ENCODE measurements around the gene NTRK1.

The NTRK1 gene

GRCh38 chr1:156894711-156895454 lies 34.2 kb downstream of the NTRK1 start:
- DNase-seq (ENCODE audit: extremely low spot score), result no peak
- CTCF ChIA-PET, result interaction anchor here (0.7 to 1.4 kb wide), 6 partner anchors 16 to 206 kb away, joined by 3 to 7 read pairs (median 4); no protein-coding TSS in a partner anchor
- POLR2A ChIA-PET, result no interaction called here

GRCh38 chr1:156895455-156895812 lies 34.8 kb downstream of the NTRK1 start:
- DNase-seq (ENCODE audit: extremely low spot score), result no peak
- ChIA-PET CTCF (no interaction called here), POLR2A (no interaction called here)
- TF ChIP-seq L3MBTL2 (conservative IDR thresholded peaks at IDR 0.05) (no peak), FOXM1 (IDR thresholded peaks at IDR 0.05; ENCODE audit: borderline replicate concordance) (no peak), NFRKB (IDR thresholded peaks at IDR 0.05) (no peak), ZNF384 (IDR thresholded peaks at IDR 0.05) (no peak), SP1 (IDR thresholded peaks at IDR 0.05) (no peak), CTBP1 (IDR thresholded peaks at IDR 0.05; ENCODE audit: borderline replicate concordance) (no peak), LEF1 (IDR thresholded peaks at IDR 0.05; ENCODE audit: borderline replicate concordance) (no peak), SUZ12 (IDR thresholded peaks at IDR 0.05) (no peak), FOXK2 (IDR thresholded peaks at IDR 0.05) (no peak), ARNT (IDR thresholded peaks at IDR 0.05) (no peak), HDGF (IDR thresholded peaks at IDR 0.05; ENCODE audit: borderline replicate concordance) (no peak)

More at GRCh38 chr1:156894711-156895454, 34.2 kb downstream of the NTRK1 start:
- TF ChIP-seq TARDBP (IDR thresholded peaks at IDR 0.05) (no peak), SP1 (IDR thresholded peaks at IDR 0.05) (no peak), SUZ12 (IDR thresholded peaks at IDR 0.05) (no peak), FOXM1 (IDR thresholded peaks at IDR 0.05; ENCODE audit: borderline replicate concordance) (no peak)

DNA sequence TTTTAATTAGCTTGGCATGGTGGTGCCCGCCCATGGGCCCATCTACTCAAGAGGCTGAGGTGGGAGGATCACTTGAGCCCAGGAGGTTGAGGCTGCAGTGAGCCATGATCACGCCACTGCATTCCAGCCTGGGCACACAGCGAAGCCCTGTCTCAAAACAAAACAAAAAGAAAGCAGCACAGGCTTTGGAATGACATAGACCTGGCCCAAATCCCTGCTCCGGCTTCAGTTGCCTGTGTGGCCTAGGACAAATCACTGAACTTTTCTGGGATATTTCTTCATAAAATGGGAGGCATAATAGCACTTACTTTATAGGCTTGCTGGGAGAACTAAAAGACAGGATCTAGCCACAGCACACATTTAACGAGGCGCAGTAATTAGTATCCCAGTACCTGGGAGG lies 35.3 kb downstream of the NTRK1 start:
- TF ChIP-seq SP1 (IDR thresholded peaks at IDR 0.05) (no peak), LEF1 (IDR thresholded peaks at IDR 0.05; ENCODE audit: borderline replicate concordance) (no peak), L3MBTL2 (conservative IDR thresholded peaks at IDR 0.05) (no peak), SUZ12 (IDR thresholded peaks at IDR 0.05) (no peak), FOXK2 (IDR thresholded peaks at IDR 0.05) (no peak), ELF4 (IDR thresholded peaks at IDR 0.05) (no peak), ZNF384 (IDR thresholded peaks at IDR 0.05) (no peak)
- CTCF ChIA-PET, result no interaction called here
- no peak for DNase-seq (ENCODE audit: extremely low spot score)
- POLR2A ChIA-PET, result no interaction called here

DNA sequence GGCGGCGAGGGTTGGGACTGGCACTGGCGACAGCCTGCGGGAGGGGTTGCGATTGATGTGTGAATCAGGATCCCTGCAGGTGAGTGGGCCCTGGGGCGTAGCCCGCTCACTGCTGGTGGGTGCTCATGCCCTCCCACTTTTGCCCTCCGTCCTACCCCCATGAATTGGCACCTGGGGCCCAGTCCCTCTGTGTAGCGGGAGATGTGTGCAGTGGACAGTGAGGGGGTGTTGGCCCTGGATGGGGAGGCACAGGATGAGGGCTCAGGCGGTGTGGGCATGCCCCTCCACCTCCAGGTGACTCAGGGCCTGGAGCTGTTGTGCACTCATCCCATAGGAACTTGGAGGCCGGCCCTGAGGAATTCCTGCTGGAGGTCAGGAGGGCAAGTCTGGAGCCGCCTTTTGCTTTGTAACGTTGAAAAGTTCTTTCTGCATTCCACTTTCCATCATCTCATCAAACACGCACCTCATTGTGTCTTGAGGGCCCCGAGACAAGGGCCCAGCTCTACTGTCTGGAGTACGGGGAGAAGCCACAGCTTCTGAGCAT lies 35.9 kb downstream of the NTRK1 start:
- POLR2A ChIA-PET, result interaction anchor here (1.2 kb wide), 1 partner anchor 168 kb away, joined by 5 read pairs; the partner anchor contains the start of genes ISG20L2 and METTL25B
- CTCF ChIA-PET, result interaction anchor here (1.0 kb wide), 1 partner anchor 36 kb away, joined by 3 read pairs; the partner anchor contains the start of gene NTRK1

GRCh38 chr1:156897078-156897825 lies 36.6 kb downstream of the NTRK1 start:
- no peak for TF ChIP-seq HDGF (IDR thresholded peaks at IDR 0.05; ENCODE audit: borderline replicate concordance)
- TF ChIP-seq TARDBP (IDR thresholded peaks at IDR 0.05), result no peak
- TF ChIP-seq SUZ12 (IDR thresholded peaks at IDR 0.05), result no peak
- no peak for DNase-seq (ENCODE audit: extremely low spot score)
- POLR2A ChIA-PET, result interaction anchor here (1.2 kb wide), 1 partner anchor 169 kb away, joined by 5 read pairs; the partner anchor contains the start of genes ISG20L2 and METTL25B
- CTCF ChIA-PET, result interaction anchor here (1.0 kb wide), 1 partner anchor 37 kb away, joined by 3 read pairs; the partner anchor contains the start of gene NTRK1

More for the DNA sequence above, 35.9 kb downstream of the NTRK1 start:
- no peak for DNase-seq (ENCODE audit: extremely low spot score)
- TF ChIP-seq ZNF384 (IDR thresholded peaks at IDR 0.05) (no peak), FOXK2 (IDR thresholded peaks at IDR 0.05) (no peak), ARNT (IDR thresholded peaks at IDR 0.05) (no peak), HDGF (IDR thresholded peaks at IDR 0.05; ENCODE audit: borderline replicate concordance) (no peak), SP1 (IDR thresholded peaks at IDR 0.05) (no peak), TARDBP (IDR thresholded peaks at IDR 0.05) (no peak), LEF1 (IDR thresholded peaks at IDR 0.05; ENCODE audit: borderline replicate concordance) (no peak), FOXA1 (IDR thresholded peaks at IDR 0.05) (no peak), BHLHE40 (IDR thresholded peaks at IDR 0.05; ENCODE audit: borderline replicate concordance) (no peak), SUZ12 (IDR thresholded peaks at IDR 0.05) (no peak), CTBP1 (IDR thresholded peaks at IDR 0.05; ENCODE audit: borderline replicate concordance) (no peak), FOXM1 (IDR thresholded peaks at IDR 0.05; ENCODE audit: borderline replicate concordance) (no peak), ELF4 (IDR thresholded peaks at IDR 0.05) (no peak), PKNOX1 (IDR thresholded peaks at IDR 0.05) (no peak), L3MBTL2 (conservative IDR thresholded peaks at IDR 0.05) (no peak), NFRKB (IDR thresholded peaks at IDR 0.05) (no peak)

- ChIA-PET CTCF (interaction anchor here (0.7 to 1.4 kb wide), 4 partner anchors 13 to 59 kb away, joined by 3 to 6 read pairs (median 3); no protein-coding TSS in a partner anchor), POLR2A (no interaction called here)
- DNase-seq (ENCODE audit: extremely low spot score), result no peak
- no peak for TF ChIP-seq TARDBP (IDR thresholded peaks at IDR 0.05)
Observed at GRCh38 chr1:156898161-156898566, 37.5 kb downstream of the NTRK1 start.

DNA sequence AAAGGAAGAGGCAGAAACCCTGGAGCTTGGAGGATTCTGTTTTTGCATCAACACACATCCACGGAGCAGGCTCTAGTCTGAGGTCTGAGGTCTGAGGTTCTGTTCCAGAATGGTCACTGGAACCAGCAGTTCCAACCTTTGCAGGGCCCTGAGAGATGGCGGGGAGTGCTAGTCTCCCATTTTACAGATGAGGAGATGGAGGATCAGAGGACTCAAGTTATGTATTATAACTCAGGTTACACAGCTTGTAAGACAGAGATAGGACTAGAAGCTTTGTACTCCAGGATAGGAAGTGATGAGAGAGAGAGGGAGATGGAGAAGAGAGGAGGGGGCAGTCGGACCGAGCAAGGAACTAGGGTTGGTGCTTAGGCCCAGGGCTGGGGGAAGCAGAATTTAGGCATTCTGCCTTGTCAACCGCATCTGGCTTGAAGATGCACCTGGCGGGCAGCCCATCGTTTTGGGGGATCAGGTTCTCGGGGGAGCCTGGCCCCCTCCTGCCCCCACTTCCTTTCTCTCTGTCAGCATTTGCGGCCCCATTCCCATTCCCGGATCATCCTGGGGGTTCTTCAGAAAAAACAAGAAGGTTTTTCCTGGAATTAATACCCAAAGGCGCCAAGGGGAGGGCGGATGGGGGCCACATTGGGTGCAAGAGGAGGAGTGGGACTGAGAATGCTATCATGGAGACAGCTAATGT lies 38.5 kb downstream of the NTRK1 start:
- ChIA-PET CTCF (interaction anchor here (0.9 to 1.4 kb wide), 5 partner anchors 12 to 60 kb away, joined by 3 to 6 read pairs (median 3); no protein-coding TSS in a partner anchor), POLR2A (no interaction called here)
- DNase-seq (ENCODE audit: extremely low spot score), result no peak
- TF ChIP-seq ARNT (IDR thresholded peaks at IDR 0.05), result no peak
- TF ChIP-seq L3MBTL2 (conservative IDR thresholded peaks at IDR 0.05), result no peak
- TF ChIP-seq LEF1 (IDR thresholded peaks at IDR 0.05; ENCODE audit: borderline replicate concordance), result no peak
- TF ChIP-seq FOXA1 (IDR thresholded peaks at IDR 0.05), result no peak
